Measurements from ENCODE around the gene ASXL3.

ASXL3 gene

DNA sequence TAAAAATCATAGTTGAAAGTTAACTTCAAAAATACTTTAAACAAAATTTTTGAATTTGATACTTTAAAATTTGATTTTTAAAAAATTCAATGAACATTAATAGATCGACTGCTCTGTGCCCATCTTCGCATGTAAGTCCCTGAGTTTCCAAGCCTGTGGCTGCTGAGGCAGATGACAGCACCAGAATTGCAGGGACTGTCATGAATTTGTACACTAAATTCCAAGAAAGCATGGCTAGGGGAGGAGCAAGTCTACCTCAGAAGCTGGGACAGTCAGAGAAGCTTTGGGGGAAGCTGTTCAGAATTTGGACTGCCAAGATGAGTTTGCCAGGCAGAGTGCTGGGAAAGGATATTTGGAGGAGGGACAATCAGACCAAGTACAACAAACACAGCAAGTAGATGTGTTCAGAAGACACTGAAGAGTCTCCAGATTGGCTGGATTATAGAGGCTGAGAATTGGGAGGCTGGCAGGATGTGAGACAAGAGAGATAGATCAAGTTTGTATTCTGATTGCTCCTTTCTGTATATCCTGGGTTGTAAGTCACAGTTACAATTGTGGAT is 79.0 kb downstream of the ASXL3 start:
- in situ Hi-C loops (cut with MboI; ENCODE audit: low sequenced_read_pairs), result no loop called here

GRCh38 chr18:33660696-33661310 is 82.8 kb downstream of the ASXL3 start:
- in situ Hi-C loops (cut with MboI; ENCODE audit: low sequenced_read_pairs), result no loop called here

- in situ Hi-C loops (cut with MboI; ENCODE audit: low sequenced_read_pairs), result no loop called here
Observed at GRCh38 chr18:33664241-33664874, 86.3 kb downstream of the ASXL3 start.

DNA sequence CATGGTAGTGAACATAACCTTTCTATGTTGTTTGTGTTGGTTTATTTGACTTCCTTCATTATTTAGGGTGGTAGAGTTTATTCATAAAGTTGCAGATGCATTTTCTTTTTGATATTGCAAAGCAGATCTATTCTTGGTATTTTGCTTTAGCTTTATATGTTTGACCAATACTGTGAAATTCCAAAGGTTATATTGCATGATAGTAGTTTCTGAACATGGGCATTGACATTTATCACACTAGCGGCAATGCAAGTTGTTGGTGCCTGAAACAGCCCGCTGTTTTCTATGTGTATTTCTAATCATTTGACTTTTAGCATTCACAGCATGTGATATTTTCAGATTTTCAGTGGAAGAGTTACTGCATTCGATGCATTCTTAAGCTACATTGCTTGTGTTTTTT is 87.2 kb downstream of the ASXL3 start:
- in situ Hi-C loops (cut with MboI; ENCODE audit: low sequenced_read_pairs), result no loop called here

DNA sequence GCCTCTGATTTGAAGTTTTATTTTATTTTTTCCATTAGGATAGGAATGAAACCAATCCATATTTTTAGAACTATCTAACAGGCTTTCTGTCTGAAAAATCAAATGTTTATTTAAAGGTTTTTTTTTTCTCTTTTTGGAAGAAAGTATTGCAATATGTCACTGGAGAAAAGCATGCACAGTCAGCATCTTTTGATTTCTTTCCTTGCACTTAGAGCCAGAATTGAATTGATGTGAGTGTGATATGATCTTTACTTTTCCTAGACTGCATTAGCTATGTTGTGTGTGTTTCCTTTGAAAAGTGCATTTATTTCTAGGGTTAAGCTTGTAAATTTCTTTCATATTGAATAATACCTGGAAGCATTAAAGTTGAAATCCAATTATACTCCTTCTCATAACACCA is 87.6 kb downstream of the ASXL3 start:
- in situ Hi-C loops (cut with MboI; ENCODE audit: low sequenced_read_pairs), result no loop called here

GRCh38 chr18:33666915-33667314 is 88.9 kb downstream of the ASXL3 start:
- in situ Hi-C loops (cut with MboI; ENCODE audit: low sequenced_read_pairs), result no loop called here

GRCh38 chr18:33669589-33669988 is 91.6 kb downstream of the ASXL3 start:
- in situ Hi-C loops (cut with MboI; ENCODE audit: low sequenced_read_pairs), result no loop called here

DNA sequence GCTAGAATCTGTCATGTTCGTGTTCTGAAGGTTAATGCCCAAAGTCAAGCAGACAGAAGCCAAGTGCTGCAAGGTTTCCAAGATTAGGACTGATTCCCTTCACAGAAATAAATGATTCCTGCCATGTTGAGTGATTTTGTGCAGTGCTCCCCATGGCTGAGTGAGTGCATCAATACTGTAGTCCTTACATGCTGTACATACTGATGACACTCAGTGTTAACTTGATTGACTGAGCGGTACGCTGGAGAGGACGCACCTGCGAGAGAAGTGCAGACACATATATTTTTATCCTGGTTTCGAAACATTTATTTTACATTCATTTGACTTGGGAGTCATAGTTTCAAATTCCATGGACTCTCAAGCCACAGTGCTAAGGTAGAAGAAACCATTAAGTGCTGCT is 92.0 kb downstream of the ASXL3 start:
- in situ Hi-C loops (cut with MboI; ENCODE audit: low sequenced_read_pairs), result no loop called here

DNA sequence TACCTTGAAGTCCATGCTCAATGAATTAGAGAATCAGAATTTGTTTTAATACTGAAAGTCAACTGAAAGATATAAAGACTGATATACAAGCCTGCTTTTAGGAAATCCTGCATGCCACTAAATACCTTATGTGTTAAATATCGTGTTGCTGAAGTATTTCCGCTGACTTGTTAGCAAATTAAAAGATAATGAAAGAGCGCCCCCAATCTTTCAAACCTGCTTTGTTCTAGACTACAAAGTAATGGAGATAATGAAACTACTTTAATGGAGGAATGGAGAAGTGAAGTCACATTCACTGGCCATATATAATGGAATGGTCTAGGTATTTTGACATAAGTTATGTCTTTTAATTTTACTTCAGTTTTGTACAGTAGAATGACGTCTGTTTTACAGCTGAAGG is 95.7 kb downstream of the ASXL3 start:
- in situ Hi-C loops (cut with MboI; ENCODE audit: low sequenced_read_pairs), result no loop called here

- in situ Hi-C loops (cut with MboI; ENCODE audit: low sequenced_read_pairs), result no loop called here
Observed at GRCh38 chr18:33676593-33676992, 98.6 kb downstream of the ASXL3 start.

DNA sequence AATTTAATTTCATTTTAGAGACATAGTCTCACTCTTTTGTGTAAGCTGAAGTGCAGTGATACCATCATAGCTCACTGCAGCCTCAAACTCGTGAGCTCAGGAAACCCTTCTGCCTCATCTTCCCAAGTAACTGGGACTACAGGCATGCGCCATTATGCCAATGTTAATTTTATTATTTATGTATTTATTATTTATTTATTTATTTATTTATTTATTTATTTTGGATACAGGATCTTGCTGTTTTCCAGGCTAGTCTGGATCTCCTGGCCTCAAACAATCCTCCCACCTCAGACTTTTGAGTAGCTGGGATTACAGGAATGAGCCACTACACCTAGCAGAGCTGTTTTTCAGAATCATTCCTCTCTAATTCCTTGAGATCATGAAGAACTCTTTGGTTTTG is 99.9 kb downstream of the ASXL3 start:
- in situ Hi-C loops (cut with MboI; ENCODE audit: low sequenced_read_pairs), result no loop called here

- in situ Hi-C loops (cut with MboI; ENCODE audit: low sequenced_read_pairs), result no loop called here
Observed at GRCh38 chr18:33682436-33682835, 104.4 kb downstream of the ASXL3 start.

DNA sequence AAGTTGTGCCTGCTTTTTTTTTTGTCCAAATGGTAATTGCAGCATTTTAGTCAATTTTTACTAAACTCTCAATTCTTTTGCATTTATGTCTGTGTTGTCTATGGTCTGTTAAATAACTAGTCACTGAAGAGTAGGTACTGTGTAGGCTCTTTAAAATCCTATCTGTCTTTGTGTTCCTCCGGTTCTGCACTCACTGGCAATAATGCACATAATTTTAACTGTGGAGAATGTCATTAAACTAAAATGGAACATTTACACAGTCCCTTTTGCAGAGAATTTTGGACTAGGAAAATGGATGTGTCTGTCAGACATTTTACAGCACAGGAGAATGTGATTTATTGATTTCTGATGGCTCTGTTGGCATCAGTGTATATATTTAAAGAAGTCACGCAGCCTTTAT is 116.6 kb downstream of the ASXL3 start:
- in situ Hi-C loops (cut with MboI; ENCODE audit: low sequenced_read_pairs), result no loop called here

DNA sequence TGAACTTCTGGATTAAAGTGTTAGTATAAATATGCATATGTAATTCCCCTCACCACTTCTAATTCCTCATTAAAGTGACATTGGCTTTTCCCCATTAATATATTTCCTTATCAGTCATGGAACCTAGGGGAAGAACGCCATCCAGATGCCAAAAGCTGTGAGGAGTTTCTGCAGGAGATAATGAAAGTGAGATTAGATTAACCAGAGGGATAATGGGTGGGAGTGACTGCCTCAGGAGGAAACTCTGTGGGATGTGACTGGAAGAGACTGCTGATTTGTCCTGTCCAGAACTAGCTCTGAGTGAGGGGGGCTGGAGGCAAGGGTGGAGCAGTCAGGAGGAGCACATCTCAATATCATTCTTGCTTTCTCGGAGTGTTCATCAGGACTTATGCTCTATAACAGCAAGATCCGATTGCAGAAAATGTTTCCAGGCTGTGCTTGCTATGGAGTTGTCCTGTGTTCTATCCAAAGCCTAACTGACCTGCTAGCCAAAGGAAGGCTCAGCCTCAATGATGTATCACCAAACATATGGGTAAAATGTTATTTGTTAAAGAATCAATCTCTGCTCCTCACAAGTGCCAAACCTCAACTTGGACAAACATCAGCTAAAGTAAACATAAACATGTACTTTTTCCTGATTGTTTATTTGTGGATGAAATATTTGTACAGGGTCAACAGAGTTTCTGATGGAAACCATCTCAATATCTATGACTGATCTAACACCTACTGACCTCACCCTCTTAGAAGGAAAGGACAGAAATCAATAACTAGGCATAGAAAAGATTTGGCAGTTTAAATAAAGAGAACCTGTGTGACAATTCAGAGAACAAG is 118.5 kb downstream of the ASXL3 start:
- in situ Hi-C loops (cut with MboI; ENCODE audit: low sequenced_read_pairs), result no loop called here

GRCh38 chr18:33697498-33697897 is 119.5 kb downstream of the ASXL3 start:
- in situ Hi-C loops (cut with MboI; ENCODE audit: low sequenced_read_pairs), result no loop called here

DNA sequence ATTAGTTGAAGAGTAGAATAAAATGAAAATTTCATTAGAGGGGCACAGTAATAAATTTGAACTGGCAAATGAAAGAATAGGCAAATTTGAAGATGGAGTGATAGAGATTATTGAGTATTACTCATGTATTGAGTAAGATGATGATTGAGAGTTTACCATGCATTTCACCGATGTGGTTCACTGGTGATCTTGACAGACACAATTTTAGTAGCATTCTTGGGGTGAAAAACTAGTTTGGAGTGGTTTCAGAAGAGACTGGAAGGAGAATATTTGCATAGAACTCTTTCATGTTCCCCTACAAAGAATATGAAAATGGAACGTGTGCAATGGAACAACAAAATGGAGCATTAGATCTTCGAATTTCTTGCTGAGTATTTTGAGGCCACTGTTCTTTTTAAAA is 121.4 kb downstream of the ASXL3 start:
- in situ Hi-C loops (cut with MboI; ENCODE audit: low sequenced_read_pairs), result no loop called here

DNA sequence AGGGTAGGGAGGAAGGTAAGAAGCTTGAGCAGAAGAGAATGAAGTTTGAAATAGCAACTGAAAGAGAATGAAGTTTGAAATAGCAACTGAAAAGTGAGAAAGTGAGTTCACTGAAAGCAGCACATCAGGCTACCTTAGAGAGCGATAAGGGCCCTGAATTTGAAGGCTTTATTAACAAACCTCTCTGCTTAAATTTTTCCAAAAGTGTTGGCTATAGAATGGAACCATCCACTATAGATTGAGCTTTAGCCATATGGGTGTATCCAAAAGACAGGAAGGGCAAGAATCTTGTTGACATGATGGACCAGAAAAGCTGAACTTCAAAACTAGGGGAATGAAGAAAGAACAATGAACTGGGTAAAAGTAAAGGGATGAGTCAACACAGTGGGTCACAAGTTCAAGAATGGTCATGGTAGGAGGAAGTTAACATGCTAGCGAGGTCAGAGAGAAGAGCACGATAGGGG is 122.5 kb downstream of the ASXL3 start:
- in situ Hi-C loops (cut with MboI; ENCODE audit: low sequenced_read_pairs), result no loop called here

- in situ Hi-C loops (cut with MboI; ENCODE audit: low sequenced_read_pairs), result no loop called here
Observed at GRCh38 chr18:33702625-33703024, 124.6 kb downstream of the ASXL3 start.

GRCh38 chr18:33706391-33706790 is 128.4 kb downstream of the ASXL3 start:
- in situ Hi-C loops (cut with MboI; ENCODE audit: low sequenced_read_pairs), result no loop called here

DNA sequence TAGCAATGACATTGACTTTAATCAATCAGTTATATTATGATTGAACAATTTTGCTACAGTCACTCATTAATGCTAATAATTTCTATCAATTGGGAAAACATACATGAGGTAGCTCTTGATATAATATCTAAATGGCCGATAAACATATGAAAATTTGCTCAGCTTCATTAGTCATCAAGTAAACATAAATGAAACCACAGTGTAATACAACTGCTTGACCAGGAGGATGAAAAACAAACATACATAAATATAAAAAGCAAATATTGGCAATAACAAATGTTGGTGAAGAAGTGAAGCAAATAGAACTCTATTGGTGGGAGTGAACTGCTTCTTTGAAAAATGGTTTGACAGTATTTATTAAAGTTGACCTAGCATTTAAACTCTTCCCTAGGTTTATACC is 130.9 kb downstream of the ASXL3 start:
- in situ Hi-C loops (cut with MboI; ENCODE audit: low sequenced_read_pairs), result no loop called here

DNA sequence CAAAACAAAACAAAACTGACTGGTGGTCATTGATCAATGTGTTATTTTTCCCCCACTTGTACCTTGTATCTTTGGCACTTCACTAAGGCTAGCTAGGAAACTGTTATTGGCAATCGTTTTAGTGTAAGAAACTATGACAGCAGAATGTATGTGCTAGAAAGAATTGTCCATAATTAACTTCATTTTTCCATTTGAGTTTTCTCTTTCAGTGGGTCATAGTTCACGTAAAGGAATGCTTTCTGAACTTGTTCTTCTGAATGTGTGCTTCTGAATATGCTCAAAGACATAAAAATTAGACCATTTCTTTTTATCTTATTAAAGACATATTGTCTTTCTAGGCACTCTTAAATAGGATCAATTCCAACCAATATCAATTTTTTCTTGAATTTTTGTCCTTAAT is 132.2 kb downstream of the ASXL3 start:
- in situ Hi-C loops (cut with MboI; ENCODE audit: low sequenced_read_pairs), result no loop called here

DNA sequence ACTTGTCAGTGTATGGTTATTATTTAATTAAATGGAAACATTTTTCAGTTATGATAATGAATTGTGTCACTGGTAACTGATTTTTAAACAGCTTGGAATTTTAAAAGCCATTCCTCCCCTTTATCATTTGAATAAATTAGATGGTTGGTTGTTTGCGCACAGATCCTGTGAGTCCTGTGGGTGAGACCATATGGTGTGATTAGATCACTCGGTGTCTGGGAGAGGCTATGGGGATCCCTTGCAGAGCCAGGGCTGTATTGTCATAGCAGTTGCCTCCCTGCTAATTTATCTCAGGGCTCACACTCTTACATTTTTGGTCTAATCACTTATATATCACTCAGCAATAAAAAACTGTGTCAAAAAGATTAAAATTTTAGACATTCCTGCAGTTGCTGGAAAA is 133.5 kb downstream of the ASXL3 start:
- in situ Hi-C loops (cut with MboI; ENCODE audit: low sequenced_read_pairs), result no loop called here

Measured in hTERT RPE-1 (cell line).